ENCODE results near the gene NACA2.

DNA sequence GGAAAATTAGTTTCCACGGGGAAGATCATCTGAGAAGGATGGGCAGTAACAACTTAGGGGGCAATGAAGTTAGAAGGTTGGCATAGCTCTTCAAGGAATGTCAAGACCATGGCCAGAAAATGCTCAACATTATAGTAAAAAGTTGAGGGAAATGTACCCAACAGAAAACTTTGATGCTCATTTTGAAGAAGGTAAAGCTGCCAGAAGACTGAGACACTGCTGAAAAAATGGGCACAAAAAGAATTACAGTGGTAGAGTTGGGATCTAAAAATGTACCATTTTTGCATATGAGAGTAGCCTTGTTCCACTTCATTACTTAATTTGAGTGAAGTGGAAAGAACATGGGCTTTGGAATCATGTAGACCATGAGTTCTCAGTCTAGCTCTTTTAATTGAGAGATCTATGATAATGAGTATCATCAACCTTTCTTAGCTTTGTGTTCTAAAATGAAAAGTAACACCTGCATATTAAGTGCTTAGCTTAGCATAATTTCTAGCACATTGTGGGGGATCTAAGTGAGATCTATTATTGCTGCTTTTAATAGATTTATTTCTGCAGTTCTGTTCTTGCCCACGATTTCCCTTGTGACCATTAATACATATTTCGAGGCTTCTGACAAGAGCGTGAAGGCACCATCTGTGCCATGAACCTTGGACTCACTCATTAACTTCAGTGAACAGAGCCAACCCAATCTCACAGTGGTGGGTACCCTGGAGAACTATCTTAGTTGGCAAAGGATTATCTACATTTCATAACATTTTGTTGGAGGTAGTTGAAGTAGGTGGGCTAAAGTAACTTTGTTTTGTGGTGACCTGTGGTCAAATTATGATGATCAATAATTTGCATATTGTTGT is 3.0 kb downstream of the NACA2 start:
- TF ChIP-seq CTCF (IDR thresholded peaks at IDR 0.05) (no peak), POLR2A (IDR thresholded peaks at IDR 0.05) (no peak)
